HepG2 (cell line): Measurements from ENCODE around the gene KIAA2012. TPM values are rescaled to one million over a fixed set of nuclear protein-coding genes. Genes with fewer than 3 reads are reported as not detected.

Source experiments
- ATAC-seq: fragments of 200-7000 bp; cut with Tn5 transposase; 3 replicates; pipeline ENCODE4 v1.9.1; 2020; ENCODE audit warnings: mild to moderate bottlenecking, moderate library complexity
- BruUV-seq: library from RNA; stranded (reverse); fragments of 400-500 nt; replicated peaks from 2 replicates; lab custom pipeline; 2021; lab: Mats Ljungman, UMichigan
- CTCF ChIA-PET: fragments of 300-600 bp; formaldehyde crosslinking; extraction: SDS; loops from one replicate; lab custom pipeline; 2021; ENCODE audit warnings: low total read pairs, inconsistent platforms, low intra/inter-chr PET ratio; lab: Yijun Ruan, JAX
- POLR2A ChIA-PET: fragments of 350-600 bp; sonication (Branson Sonifier 250); formaldehyde crosslinking; loops from one replicate; lab custom pipeline; 2020; ENCODE audit warnings: antibody characterized with exemption, inconsistent platforms; lab: Yijun Ruan, JAX
- DNase-seq: peaks from one replicate; pipeline ENCODE4 v3.0.0-alpha.2; 2015; ENCODE audit warnings: low spot score
- FAIRE-seq: peaks from 3 replicates; lab custom pipeline; 2011; peaks lifted over from hg19 to GRCh38; lab: Jason Lieb, UNC
- H2AFZ ChIP-seq: one replicate; pipeline ENCODE4 v1.6.1; 2011; ENCODE audit warnings: low read length, inconsistent platforms
- H3K27ac ChIP-seq: fragments of 300-600 bp; 3 replicates; pipeline ENCODE4 v1.8.0; 2011; ENCODE audit warnings: mixed run types, mild to moderate bottlenecking, mixed read lengths, low read length, inconsistent platforms; ENCODE audit not compliant: insufficient read depth; ENCODE audit errors: extremely low read length
- H3K27me3 ChIP-seq, 2 experiments: fragments of 200-600 bp in 1 of 2; 2 replicates in 1 of 2; 3 replicates in 1 of 2; pipeline versions ENCODE4 v1.6.0 to v1.8.0; 2011; ENCODE audit warnings: low read length in 2 of 2, mild to moderate bottlenecking in 2 of 2, moderate library complexity in 2 of 2, inconsistent platforms in 1 of 2; ENCODE audit not compliant: insufficient read depth in 2 of 2, control insufficient read depth in 1 of 2
- H3K36me3 ChIP-seq, 2 experiments: fragments of 200-600 bp in 1 of 2; replicated peaks in 1 of 2; 2 replicates in 1 of 2; 3 replicates in 1 of 2; pipeline versions ENCODE4 v1.5.1 to v1.8.0; 2011; ENCODE audit warnings: low read length in 2 of 2, inconsistent platforms in 1 of 2; ENCODE audit not compliant: insufficient read depth in 2 of 2, control insufficient read depth in 1 of 2
- H3K4me1 ChIP-seq: 2 replicates; pipeline ENCODE4 v1.5.1; 2012; ENCODE audit warnings: low read length, inconsistent platforms; ENCODE audit not compliant: insufficient read depth
- H3K4me2 ChIP-seq: 2 replicates; pipeline ENCODE4 v1.6.0; 2011; ENCODE audit warnings: low read depth, low read length, inconsistent platforms
- H3K4me3 ChIP-seq, 3 experiments: fragments of 200-600 bp in 1 of 3; sonication (generic), shearing (Covaris generic) in 1 of 3; replicated peaks in 1 of 3; 2 replicates each; pipeline ENCODE4 v1.5.1; 2011 to 2016; ENCODE audit warnings: low read length in 3 of 3, inconsistent platforms in 2 of 3, low read depth in 2 of 3, mild to moderate bottlenecking in 2 of 3, control low read depth in 1 of 3, mixed read lengths in 1 of 3; ENCODE audit not compliant: insufficient read depth in 1 of 3
- H3K79me2 ChIP-seq: one replicate; pipeline ENCODE4 v1.6.1; 2011; ENCODE audit warnings: low read length, inconsistent platforms; ENCODE audit not compliant: insufficient read depth
- H3K9ac ChIP-seq: 2 replicates; pipeline ENCODE4 v1.6.0; 2011; ENCODE audit warnings: mild to moderate bottlenecking, low read depth, low read length, inconsistent platforms; ENCODE audit not compliant: insufficient read depth
- H3K9me3 ChIP-seq: 2 replicates; pipeline ENCODE4 v1.5.1; 2012; ENCODE audit warnings: mild to moderate bottlenecking, low read length
- H4K20me1 ChIP-seq: 2 replicates; pipeline ENCODE4 v1.6.0; 2011; ENCODE audit warnings: inconsistent platforms, mild to moderate bottlenecking, low read length, moderate library complexity; ENCODE audit not compliant: insufficient read depth
- CREB1 ChIP-seq, 2 experiments: fragments of 450-650 bp in 1 of 2; IDR thresholded peaks; 2 replicates each; pipeline ENCODE4 v1.6.1; 2016 to 2017; ENCODE audit warnings: control low read depth in 1 of 2, mild to moderate bottlenecking in 1 of 2, missing compliant biosample characterization in 1 of 2, missing genetic modification characterization in 1 of 2
- FOXK1 ChIP-seq: sonication (generic); formaldehyde crosslinking; IDR thresholded peaks from 2 replicates; pipeline ENCODE4 v1.4.0; 2020; ENCODE audit warnings: low read depth, missing genetic modification reagents, borderline replicate concordance
- NR2C2 ChIP-seq: sonication (generic); formaldehyde crosslinking; IDR thresholded peaks from 2 replicates; pipeline ENCODE4 v1.4.0; 2020; ENCODE audit warnings: missing genetic modification reagents, mild to moderate bottlenecking, moderate library complexity, borderline replicate concordance
- POGZ ChIP-seq: sonication (generic); formaldehyde crosslinking; IDR thresholded peaks from 2 replicates; pipeline ENCODE4 v1.4.0; 2020; ENCODE audit warnings: mild to moderate bottlenecking, missing genetic modification reagents
- RFX5 ChIP-seq: IDR thresholded peaks from 2 replicates; pipeline ENCODE4 v1.6.1; 2011; ENCODE audit warnings: low read depth, low read length, improper control_type of control experiment
- RNF2 ChIP-seq: fragments of 450-650 bp; conservative IDR thresholded peaks from 2 replicates; pipeline ENCODE4 v1.6.1; 2016; ENCODE audit warnings: low read depth
- SUZ12 ChIP-seq: fragments of 150-350 bp; IDR thresholded peaks from 2 replicates; pipeline ENCODE4 v1.6.1; 2014; ENCODE audit warnings: low read depth, low read length
- TBP ChIP-seq: sonication (generic); formaldehyde crosslinking; IDR thresholded peaks from 2 replicates; pipeline ENCODE4 v1.5.0; 2020; ENCODE audit warnings: missing genetic modification reagents
- TEF ChIP-seq: sonication (generic); formaldehyde crosslinking; IDR thresholded peaks from 2 replicates; pipeline ENCODE4 v1.5.0; 2020; ENCODE audit warnings: missing genetic modification reagents
- THAP7 ChIP-seq: sonication (generic); formaldehyde crosslinking; IDR thresholded peaks from 2 replicates; pipeline ENCODE4 v1.8.1; 2023; ENCODE audit warnings: mild to moderate bottlenecking, missing genetic modification reagents
- ZFP41 ChIP-seq: sonication (generic); formaldehyde crosslinking; IDR thresholded peaks from 2 replicates; pipeline ENCODE4 v1.4.0; 2020; ENCODE audit warnings: mild to moderate bottlenecking, missing genetic modification reagents, borderline replicate concordance
- ZNF20 ChIP-seq: sonication (generic); formaldehyde crosslinking; IDR thresholded peaks from 2 replicates; pipeline ENCODE4 v1.4.0; 2020; ENCODE audit warnings: mild to moderate bottlenecking, moderate library complexity, missing genetic modification reagents
- ZNF335 ChIP-seq: sonication (generic); formaldehyde crosslinking; IDR thresholded peaks from 2 replicates; pipeline ENCODE4 v1.4.0; 2020; ENCODE audit warnings: missing genetic modification reagents
- ZXDC ChIP-seq: sonication (generic); formaldehyde crosslinking; IDR thresholded peaks from 2 replicates; pipeline ENCODE4 v1.5.0; 2020; ENCODE audit warnings: mild to moderate bottlenecking, missing genetic modification reagents
- WGBS: methylation state at CpG from one replicate; pipeline ENCODE4 v1.1.6; 2017; ENCODE audit warnings: low lambda C conversion rate; 5-methylcytosine and 5-hydroxymethylcytosine counted together
- in situ Hi-C: cut with HindIII; loops from 2 replicates; pipeline ENCODE4 v1.10.0; 2017; ENCODE audit warnings: low pct_unique_long_range_greater_than_20kb; ENCODE audit not compliant: extremely low pct_ligation_motif_present
- intact Hi-C: fragments of 100-400 bp; cut with micrococcal nuclease; formaldehyde crosslinking; loops from one replicate; pipeline ENCODE4 v1.10.0; 2022; ENCODE audit not compliant: unreplicated experiment
- polyA plus RNA-seq, 8 experiments: library from polyadenylated mRNA; depleted of rRNA in 3 of 8; stranded (reverse) in 7 of 8; unstranded in 1 of 8; fragments of >200 nt; fragmentation: Illumina TruSeq in 4 of 8; extraction: Trizol in 4 of 8; gene quantifications; 2 replicates each; pipeline versions ENCODE4 v1.2.1 to v1.2.3, GENCODE V29; 2011 to 2016; ENCODE audit warnings: low read depth in 4 of 8, missing spikeins in 1 of 8, mixed read lengths in 1 of 8; ENCODE audit not compliant: insufficient read depth in 1 of 8
- total RNA-seq, 5 experiments: library from RNA; depleted of rRNA; stranded (reverse); fragments of >200 nt; fragmentation: Illumina TruSeq; extraction: Trizol; gene quantifications; 2 replicates each; pipeline ENCODE4 v1.2.3, GENCODE V29; 2016; ENCODE audit warnings: low read depth in 1 of 5
- TF ChIP-seq, protein P1 (sequence below): sonication (generic); formaldehyde crosslinking; IDR thresholded peaks from 2 replicates; pipeline ENCODE4 v1.4.0; 2020; ENCODE audit warnings: mild to moderate bottlenecking, missing genetic modification reagents

The KIAA2012 gene
- total and polyA plus RNA-seq, 2 of the 13 experiments (the other 11 are each of a cell fraction or from before 2014, with no cell fraction given): not detected

GRCh38 chr2:202251494-202251893 is 178.4 kb downstream of the KIAA2012 start:
- no peak overlapping the region for H2AFZ ChIP-seq
- TF ChIP-seq ZNF335 (CRISPR knock-in tag) (no peak), CREB1 (IDR thresholded peaks at IDR 0.05) (no peak), CREB1 (CRISPR knock-in tag; IDR thresholded peaks at IDR 0.05) (no peak), RFX5 (no peak), ZXDC (CRISPR knock-in tag) (no peak), FOXK1 (CRISPR knock-in tag) (no peak), TEF (no peak), ZNF20 (CRISPR knock-in tag) (no peak), SUZ12 (no peak), POGZ (CRISPR knock-in tag) (no peak), NR2C2 (CRISPR knock-in tag) (no peak), ZFP41 (CRISPR knock-in tag) (no peak), TBP (CRISPR knock-in tag) (no peak), RNF2 (no peak), THAP7 (no peak)
- TF ChIP-seq, protein P1, sequence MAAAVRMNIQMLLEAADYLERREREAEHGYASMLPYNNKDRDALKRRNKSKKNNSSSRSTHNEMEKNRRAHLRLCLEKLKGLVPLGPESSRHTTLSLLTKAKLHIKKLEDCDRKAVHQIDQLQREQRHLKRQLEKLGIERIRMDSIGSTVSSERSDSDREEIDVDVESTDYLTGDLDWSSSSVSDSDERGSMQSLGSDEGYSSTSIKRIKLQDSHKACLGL (CRISPR knock-in tag): no peak
- 60% methylated on average over 5 of the region's 5 CpGs for WGBS
- H4K20me1 ChIP-seq: no peaks in the 10 kb centered on the region
- no TSS peak for BruUV-seq
- H3K9me3 ChIP-seq: no peaks in the 10 kb centered on the region; the same call in 1 of the 2 replicates
- no peak for ATAC-seq
- no peak for FAIRE-seq
- H3K27me3 ChIP-seq: peaks cover 0 to 5% of the 10 kb centered on the region in 2 experiments; a peak in 1 of 5 replicates
- H3K4me1 ChIP-seq: no peaks in the 10 kb centered on the region
- CTCF ChIA-PET: no interaction called here
- no peak overlapping the region for H3K4me3 ChIP-seq
- no peaks in the 10 kb centered on the region for H3K79me2 ChIP-seq
- H3K9ac ChIP-seq: no peak overlapping the region
- no peak overlapping the region for H3K4me2 ChIP-seq
- POLR2A ChIA-PET: interaction anchor here (0.7 to 1.0 kb wide), 2 partner anchors 13 to 489 kb away, joined by 3 to 4 read pairs; partner anchors contain the start of gene NOP58
- intact Hi-C loops (no loop called here), in situ Hi-C loops (no loop called here)
- H3K27ac ChIP-seq: no peak overlapping the region
- no peak for DNase-seq
- H3K36me3 ChIP-seq: no peaks in the 10 kb centered on the region
